ENCODE results near the gene FECH. TPM values are rescaled to one million over a fixed set of nuclear protein-coding genes. Genes with fewer than 3 reads are reported as not detected.

The FECH gene
- total RNA-seq = 33.4 and 48.3 TPM in 2 replicates

GRCh38 chr18:57586251-57587049 is at the start of gene FECH:
FECH (minus strand) TSS chr18:57586702; CDS start chr18:57586620, 82 bp downstream.

Other genes with a start within 250 kb of the FECH start
- gene ST8SIA3, start 234.1 kb downstream of the FECH start, total RNA-seq = not detected in 2 replicates
- not detected in 2 replicates for gene ONECUT2, start 151.3 kb downstream of the FECH start, total RNA-seq
- 107 and 132 TPM in 2 replicates for gene NARS1, start 35.1 kb upstream of the FECH start, total RNA-seq
- gene ATP8B1, start 216.6 kb upstream of the FECH start, total RNA-seq = 19.7 and 24.5 TPM in 2 replicates

Data from cardiac atrium fibroblast (primary cell).